ENCODE results near the gene FAM229A.

GRCh38 chr1:32411261-32411660 lies 49.0 kb upstream of the FAM229A start:
- no peak for TF ChIP-seq ZNF462 (CRISPR knock-in tag; IDR thresholded peaks at IDR 0.05)
- no peak for TF ChIP-seq EZH2phosphoT487 (IDR thresholded peaks at IDR 0.05; ENCODE audit: unreplicated experiment)
- TF ChIP-seq, protein P1, sequence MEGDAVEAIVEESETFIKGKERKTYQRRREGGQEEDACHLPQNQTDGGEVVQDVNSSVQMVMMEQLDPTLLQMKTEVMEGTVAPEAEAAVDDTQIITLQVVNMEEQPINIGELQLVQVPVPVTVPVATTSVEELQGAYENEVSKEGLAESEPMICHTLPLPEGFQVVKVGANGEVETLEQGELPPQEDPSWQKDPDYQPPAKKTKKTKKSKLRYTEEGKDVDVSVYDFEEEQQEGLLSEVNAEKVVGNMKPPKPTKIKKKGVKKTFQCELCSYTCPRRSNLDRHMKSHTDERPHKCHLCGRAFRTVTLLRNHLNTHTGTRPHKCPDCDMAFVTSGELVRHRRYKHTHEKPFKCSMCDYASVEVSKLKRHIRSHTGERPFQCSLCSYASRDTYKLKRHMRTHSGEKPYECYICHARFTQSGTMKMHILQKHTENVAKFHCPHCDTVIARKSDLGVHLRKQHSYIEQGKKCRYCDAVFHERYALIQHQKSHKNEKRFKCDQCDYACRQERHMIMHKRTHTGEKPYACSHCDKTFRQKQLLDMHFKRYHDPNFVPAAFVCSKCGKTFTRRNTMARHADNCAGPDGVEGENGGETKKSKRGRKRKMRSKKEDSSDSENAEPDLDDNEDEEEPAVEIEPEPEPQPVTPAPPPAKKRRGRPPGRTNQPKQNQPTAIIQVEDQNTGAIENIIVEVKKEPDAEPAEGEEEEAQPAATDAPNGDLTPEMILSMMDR (conservative IDR thresholded peaks at IDR 0.05; ENCODE audit: low read depth in 2 of 2): no peak
- TF ChIP-seq JUNB (IDR thresholded peaks at IDR 0.05; ENCODE audit: unreplicated experiment): no peak
- TF ChIP-seq POLR2AphosphoS5 (IDR thresholded peaks at IDR 0.05; ENCODE audit: low read depth): no peak
- TF ChIP-seq ZNF114 (CRISPR knock-in tag; IDR thresholded peaks at IDR 0.05): no peak
- TF ChIP-seq EZH2 (IDR thresholded peaks at IDR 0.05; ENCODE audit: low read depth, unreplicated experiment): no peak
- TF ChIP-seq STAT1 (IDR thresholded peaks at IDR 0.05; ENCODE audit: unreplicated experiment): no peak

Measured in GM23338 (cell line).